Bronchial epithelial cell (primary cell): ENCODE measurements around the gene GPRASP3. TPM values are rescaled to one million over a fixed set of nuclear protein-coding genes. Genes with fewer than 3 reads are reported as not detected.
A peak's percentile ranks its signal among the peaks of the same experiment; 100 is the strongest.
"Not testable (repeated sequence)": the region's sequence is repeated elsewhere in the genome, so short reads cannot be mapped to it uniquely, and the experiment has no call there.

Experiments
- DNase-seq: peaks from one replicate; pipeline ENCODE4 v3.0.0-alpha.2; 2010; ENCODE audit warnings: low read depth
- FAIRE-seq: peaks from 2 replicates; lab custom pipeline; 2011; peaks lifted over from hg19 to GRCh38; lab: Jason Lieb, UNC
- H3K27me3 ChIP-seq: 2 replicates; pipeline ENCODE4 v1.5.1; 2011; ENCODE audit warnings: low read length; ENCODE audit not compliant: control insufficient read depth, insufficient read depth
- H3K36me3 ChIP-seq: 2 replicates; pipeline ENCODE4 v1.5.1; 2011; ENCODE audit warnings: low read length; ENCODE audit not compliant: control insufficient read depth, insufficient read depth
- H3K4me3 ChIP-seq: 2 replicates; pipeline ENCODE4 v1.5.1; 2011; ENCODE audit warnings: mild to moderate bottlenecking, low read depth, low read length, control low read depth
- CTCF ChIP-seq: IDR thresholded peaks from 2 replicates; pipeline ENCODE4 v1.5.1; 2011; ENCODE audit warnings: mild to moderate bottlenecking, moderate library complexity, low read length, control low read depth, inconsistent platforms; ENCODE audit not compliant: insufficient read depth, severe bottlenecking
- total RNA-seq: library from RNA; depleted of rRNA; stranded (reverse); fragments of >200 nt; gene quantifications from 2 replicates; pipeline ENCODE4 v1.2.1, GENCODE V29; 2014

Gene GPRASP3, protein sequence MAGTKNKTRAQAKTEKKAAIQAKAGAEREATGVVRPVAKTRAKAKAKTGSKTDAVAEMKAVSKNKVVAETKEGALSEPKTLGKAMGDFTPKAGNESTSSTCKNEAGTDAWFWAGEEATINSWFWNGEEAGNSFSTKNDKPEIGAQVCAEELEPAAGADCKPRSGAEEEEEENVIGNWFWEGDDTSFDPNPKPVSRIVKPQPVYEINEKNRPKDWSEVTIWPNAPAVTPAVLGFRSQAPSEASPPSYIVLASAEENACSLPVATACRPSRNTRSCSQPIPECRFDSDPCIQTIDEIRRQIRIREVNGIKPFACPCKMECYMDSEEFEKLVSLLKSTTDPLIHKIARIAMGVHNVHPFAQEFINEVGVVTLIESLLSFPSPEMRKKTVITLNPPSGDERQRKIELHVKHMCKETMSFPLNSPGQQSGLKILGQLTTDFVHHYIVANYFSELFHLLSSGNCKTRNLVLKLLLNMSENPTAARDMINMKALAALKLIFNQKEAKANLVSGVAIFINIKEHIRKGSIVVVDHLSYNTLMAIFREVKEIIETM
- 1.8 and 2.6 TPM in 2 replicates for total RNA-seq

GRCh38 chrX:102720237-102721168 is at the start of gene GPRASP3:
Gene GPRASP3, plus strand, starts transcription at chrX:102720743. Its CDS starts 28,253 bp downstream, at chrX:102748996.
- Histone ChIP-seq H3K27me3 (no peaks in the 10 kb centered on the region), H3K36me3 (no peaks in the 10 kb centered on the region), H3K4me3 (peak within 1 kb of the TSS; percentile 49)
- FAIRE-seq (no peak), DNase-seq (peak; percentile 60)
- no peak for TF ChIP-seq CTCF

DNA sequence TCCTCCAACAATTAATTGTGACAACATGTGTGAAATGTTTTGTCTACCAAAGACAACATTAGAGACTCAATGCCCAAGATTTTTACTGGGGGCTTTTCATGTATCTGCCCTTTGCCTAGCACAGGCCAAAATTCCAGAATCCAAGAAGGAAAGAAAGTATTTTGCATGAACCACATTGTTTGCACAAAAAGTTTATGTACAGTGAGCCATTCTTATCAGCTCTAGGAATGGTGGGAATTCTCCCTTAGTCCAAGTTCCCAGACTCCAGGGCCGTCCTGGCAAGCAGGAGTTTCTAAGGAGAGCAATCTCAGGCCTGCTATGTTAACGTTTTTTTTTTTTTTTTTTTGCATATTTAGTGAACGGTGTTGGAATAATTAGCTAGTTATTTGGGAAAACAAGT is 47.7 kb upstream of the GPRASP3 start:
- FAIRE-seq (no peak), DNase-seq (no peak)
- Histone ChIP-seq H3K36me3 (no peaks in the 10 kb centered on the region), H3K27me3 (no peaks in the 10 kb centered on the region), H3K4me3 (no peak overlapping the region)
- TF ChIP-seq CTCF, result no peak

- not testable (repeated sequence) for FAIRE-seq, DNase-seq
Observed at GRCh38 chrX:102677479-102677878, 43.1 kb upstream of the GPRASP3 start.

DNA sequence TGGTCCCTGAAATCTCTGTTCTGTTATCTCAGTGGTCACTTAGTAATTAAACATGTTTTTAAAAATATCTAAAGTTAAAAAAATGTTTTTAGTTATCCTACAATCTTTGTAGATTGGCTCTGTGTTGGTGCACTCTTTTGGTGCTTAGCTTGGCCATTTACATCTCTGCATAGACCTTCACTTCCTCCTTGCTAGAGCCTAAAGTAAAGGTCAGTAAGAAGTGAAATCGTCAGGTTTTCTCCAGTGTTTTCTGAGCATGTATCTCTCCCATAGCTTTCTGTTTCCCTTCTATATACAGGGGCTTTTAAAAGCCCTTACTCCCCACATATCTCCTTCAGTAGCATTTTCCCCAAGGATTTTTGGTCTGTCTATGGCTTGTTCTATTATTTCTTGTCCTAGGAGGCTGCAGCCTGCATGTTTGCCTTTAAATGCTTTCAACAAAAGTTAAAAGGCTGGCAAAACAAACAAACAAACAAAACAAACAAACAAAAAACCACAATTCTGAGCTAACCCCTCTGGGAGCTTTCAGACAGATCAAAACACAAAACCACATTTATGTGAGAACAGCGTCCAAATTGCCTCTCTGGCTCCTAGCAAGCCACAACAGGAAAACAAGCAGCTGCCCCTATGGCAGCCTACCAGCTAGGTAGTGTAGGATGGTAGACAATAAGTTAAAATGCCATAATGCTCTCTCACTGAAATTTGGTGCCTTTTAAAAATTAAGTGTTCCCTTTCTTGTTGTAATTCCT is 35.6 kb upstream of the GPRASP3 start:
- no peak for DNase-seq
- TF ChIP-seq CTCF, result no peak
- H3K4me3 ChIP-seq, result no peak overlapping the region
- no peak for FAIRE-seq
- H3K27me3 ChIP-seq, result no peaks in the 10 kb centered on the region
- no peaks in the 10 kb centered on the region for H3K36me3 ChIP-seq

More at GRCh38 chrX:102677479-102677878, 43.1 kb upstream of the GPRASP3 start:
- not testable (repeated sequence) for H3K27me3 ChIP-seq, H3K36me3 ChIP-seq, H3K4me3 ChIP-seq

DNA sequence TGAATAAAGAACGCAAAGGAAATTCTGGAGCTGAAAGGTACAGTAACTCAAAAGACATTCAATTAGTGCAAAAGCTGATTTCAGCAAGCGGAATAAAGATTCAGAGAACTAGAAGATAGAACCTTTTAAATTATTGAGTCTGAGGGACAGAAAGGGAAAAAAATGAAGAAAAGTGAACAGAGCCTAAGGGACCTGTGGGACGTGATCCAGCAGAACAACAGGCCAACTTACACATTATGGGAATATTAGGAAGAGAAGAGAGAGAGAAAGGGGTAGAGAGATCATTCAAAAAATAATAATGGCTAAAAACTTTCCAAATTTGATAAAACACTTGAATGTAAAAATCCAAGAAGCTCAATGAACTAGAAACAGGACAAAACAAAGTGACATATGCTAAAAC is 25.8 kb upstream of the GPRASP3 start:
- no peaks in the 10 kb centered on the region for H3K27me3 ChIP-seq
- FAIRE-seq (no peak), DNase-seq (no peak)
- no peak for TF ChIP-seq CTCF
- no peak overlapping the region for H3K4me3 ChIP-seq
- no peaks in the 10 kb centered on the region for H3K36me3 ChIP-seq
